Limb (tissue), 2 donors: ENCODE measurements around the gene SVOP.
A peak's percentile ranks its signal among the peaks of the same experiment; 100 is the strongest.

Experiments used
- DNase-seq, 2 donors: peaks; one replicate each; pipeline ENCODE4 v3.0.0-alpha.2; 2016; ENCODE audit errors: extremely low spot score in 2 of 2

SVOP gene

DNA sequence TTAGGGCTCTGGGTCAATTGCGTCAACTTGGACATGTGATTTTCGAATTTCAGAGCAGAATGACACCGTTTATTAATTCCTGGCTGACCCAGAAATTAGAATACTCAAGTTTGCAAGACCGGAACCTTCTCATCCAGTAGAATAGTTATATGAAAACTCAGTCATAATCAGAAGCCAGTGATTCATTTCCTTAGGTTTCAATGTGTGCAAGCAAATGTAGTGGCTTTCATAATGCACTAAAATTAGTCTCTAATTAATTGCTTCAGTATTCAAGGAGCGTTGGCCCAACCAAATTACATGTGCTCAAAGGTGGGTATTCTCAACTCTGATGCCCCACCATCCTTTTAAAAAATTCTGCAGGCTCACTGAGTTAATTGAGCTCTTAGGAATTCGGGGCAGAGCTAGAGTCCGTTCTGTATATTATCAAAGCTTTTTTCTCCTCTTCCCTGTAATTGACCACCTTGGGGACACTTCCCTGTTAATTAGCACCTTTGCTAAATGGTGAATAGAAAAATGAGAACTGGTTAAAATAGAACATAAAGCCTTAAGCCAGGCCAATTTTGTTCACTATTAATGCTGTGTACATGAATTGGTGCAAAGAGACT is 85.6 kb downstream of the SVOP start:
- DNase-seq: no peak

DNA sequence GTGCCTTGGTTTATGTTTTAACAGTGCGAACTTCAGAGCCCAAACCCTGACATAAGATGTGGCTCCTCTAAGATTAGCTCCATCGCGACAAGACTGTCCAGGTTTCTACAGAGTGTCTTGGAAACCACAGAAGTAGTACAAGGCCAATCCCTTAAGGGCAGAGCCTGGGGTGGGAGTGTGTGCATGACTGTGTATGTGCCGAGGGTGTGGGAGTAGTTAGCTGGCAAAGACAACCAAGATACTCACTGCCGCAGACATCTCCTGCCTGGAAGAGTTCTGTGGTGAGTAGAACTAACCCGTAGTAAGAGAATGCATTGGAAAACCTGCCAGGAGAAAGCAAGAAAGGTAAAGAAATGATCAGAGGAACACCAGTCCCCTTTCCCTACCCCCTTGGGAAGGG is 86.9 kb downstream of the SVOP start:
- DNase-seq: no peak

DNA sequence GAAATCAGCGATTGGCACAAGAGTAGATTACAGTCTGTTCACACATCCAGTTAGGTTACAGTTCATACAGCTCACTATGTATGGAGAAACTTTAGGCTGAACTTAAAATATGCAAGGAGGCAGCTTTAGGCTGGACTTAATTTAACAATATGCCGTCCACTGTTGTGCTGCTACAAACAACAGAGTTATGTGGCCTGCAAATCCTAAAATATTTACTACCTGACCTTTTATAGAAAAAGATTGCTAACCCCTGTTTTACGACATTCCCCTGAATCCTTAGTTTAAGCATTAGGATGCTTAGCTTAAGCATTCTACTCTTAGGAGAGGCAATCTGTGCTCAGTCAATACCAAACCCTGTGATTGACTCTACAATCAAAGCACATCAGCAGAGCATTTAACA is 90.1 kb downstream of the SVOP start:
- DNase-seq: no peak

DNA sequence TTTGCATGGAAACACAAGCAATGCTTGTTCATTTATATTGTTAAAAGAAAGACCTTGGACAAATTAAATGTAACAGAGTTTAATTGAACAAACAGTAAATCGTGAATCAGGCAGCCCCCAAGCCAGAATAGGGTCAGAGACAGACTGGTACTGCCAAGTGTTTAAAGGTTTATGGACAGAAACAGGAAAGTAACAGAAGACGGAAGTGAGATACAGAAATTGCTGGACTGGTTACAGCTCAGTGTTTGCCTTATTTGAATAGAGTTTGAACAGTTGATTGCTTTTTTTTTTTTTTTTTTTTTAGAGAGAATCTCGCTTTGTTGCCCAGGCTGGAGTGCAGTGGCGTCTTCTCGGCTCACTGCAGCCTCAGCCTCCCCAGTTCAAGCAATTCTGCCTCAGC is 90.7 kb downstream of the SVOP start:
- no peak for DNase-seq

DNA sequence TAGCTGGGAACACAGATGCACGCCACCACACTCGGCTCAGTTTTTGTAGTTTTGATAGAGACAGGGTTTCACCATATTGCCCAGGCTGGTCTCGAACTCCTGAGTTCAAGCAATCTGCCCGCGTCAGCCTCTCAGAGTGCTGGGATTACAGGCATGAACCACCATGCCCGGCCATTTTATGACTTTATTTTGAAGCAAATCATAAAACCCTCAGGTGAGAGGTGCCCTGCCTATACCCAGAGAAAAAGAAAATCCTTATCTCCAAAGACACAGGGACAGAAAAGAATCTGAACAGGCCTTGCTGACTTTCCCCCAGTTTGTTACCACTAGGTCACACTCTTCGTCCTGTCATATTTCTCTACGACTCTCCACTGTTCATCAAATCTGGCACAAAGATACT is 92.2 kb downstream of the SVOP start:
- DNase-seq: no peak

DNA sequence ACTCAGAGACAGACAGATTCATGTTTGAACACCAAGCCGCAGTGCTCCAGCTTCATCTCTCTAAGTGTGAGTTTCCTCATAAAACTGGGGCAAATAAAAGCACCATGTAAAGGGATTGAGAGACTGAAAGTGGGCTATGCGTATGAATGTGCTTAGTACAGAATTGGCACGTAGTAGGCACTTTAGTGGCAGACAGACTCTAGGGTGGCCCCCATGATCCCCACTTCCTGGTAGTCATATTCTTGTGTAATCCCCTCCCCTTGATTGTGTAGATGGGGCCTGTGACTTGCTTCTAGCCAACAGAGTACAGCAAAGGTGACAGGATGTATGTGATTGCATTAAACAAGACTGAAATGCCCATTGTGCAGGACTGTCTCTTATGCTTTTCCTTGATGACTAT is 98.0 kb downstream of the SVOP start:
- DNase-seq: no peak

DNA sequence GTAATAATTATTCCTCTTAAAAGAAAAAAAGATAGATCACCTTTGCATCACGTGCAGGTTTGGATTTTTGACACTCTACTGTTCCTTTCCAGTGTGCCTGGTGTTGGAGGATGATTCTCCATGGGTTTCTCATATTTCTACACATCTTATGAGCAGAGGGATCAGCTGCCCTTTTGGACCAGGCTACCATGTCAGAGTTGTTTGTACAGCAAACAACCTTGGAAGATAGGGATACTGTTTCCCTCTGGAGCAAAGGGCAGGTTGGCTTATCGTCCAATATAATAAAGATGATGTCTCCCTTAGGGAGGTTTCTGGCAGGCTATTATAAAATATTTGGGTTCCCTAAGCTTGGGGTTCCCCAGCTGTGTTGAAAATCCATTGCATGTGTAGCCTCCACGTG is 98.9 kb downstream of the SVOP start:
- no peak for DNase-seq

DNA sequence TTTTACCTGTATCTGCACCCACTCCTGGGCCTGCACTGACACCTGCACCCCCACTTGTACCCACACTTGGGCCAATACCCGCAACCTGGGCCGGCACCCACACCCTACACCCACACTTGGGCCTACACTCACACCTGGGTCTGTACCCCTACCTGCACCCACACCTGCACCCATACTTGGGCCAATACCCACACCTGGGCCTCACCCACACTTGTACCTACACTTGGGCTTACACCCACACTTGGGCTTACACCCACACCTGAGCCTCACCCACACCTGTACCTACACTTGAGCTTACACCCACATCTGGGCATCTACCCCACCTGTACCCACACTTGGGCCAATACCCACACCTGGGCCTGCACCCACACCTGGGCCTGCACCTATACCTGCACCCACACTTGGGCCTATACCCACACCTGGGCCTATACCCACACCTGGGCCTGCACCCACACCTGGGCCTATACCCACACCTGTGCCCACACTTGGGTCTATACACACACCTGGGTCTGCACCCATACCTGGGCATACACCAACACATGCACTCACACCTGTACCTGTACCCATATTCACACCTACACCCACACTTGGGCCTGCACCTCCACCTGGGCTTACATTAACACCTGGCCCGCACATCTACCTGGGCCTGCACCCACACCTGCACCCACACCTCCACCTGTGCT is 101.8 kb downstream of the SVOP start:
- DNase-seq: no peak

DNA sequence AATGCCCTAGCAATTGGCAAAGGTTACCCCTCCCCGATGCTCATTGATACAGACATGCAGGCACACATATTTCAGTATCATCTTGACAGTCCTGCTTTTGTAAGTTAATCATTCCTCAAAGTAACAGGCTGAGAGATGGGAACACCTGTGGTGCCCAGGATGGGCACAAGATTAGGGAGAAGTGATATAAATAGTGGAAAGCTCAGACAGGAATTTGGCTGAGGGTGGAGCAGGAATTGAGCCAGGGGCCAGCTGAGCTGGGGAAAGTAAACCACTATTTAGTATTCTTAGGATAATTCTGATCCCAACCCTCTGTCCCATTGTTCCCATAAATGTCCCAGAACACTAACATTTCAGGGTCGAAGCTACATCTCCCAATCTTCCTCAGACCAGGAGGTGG is 102.7 kb downstream of the SVOP start:
- no peak for DNase-seq

DNA sequence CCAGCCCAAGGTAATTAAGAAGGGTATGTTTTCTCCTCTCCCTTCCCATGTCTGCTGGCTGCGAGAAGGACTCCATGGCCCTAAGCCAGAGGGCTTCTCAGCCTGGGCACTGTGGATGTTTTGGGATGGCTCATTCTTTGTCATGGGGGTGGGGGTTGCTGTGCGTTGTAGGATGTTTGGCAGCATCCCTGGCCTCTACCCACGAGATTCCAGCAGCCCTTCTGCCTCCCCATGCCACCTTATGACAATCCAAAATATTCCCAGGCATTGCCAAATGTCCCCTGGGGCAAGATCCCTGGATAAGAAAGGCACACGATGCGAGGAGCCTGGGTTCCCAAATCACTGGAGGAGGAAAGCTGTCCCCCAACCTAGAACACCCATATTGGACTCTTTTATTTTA is 104.5 kb downstream of the SVOP start:
- no peak for DNase-seq

DNA sequence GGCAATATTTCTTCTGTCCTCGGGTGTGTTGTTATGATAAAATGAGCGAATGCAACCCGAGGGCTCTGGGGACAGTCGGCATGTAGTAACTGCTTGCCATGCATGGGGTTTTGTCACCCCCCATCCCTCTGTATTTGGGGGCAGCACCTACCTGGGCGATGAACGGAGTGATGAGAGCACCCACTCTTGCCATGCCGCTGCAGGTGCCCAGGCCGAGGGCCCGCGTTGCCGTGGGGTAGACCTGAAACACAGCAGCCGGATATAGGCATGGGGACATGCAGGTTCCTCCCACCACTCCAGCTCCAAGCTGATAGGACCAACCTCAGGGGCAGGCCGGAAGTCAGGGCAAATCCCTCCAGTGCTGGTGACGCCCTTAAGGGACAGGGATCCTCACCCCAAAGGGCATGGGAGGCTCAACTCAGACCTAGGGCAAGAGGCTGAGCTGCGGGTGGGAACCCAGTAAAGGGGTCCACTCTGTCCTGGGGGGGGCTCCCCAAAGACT is 105.2 kb downstream of the SVOP start:
- DNase-seq: no peak

DNA sequence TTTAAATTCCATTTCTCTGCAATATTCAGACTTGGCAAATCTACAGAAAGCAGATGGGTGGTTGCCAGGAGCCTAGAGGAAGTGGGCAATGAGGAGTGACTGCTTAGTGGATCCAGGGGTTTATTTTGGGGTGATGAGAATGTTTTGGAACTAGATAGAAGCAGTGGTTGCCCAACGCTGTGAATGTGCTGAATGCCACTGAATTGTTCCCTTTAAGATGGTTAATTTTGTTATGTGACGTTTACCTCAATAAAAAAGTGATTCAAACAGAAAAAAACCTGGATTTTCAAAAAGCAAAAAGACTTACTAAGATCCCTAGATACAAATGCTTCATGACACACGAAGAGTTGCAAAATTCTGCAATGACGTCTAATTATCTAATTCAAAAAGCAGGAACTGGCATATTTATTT is 106.7 kb downstream of the SVOP start:
- peak in 1 of 2 donors; percentile 1 for DNase-seq

DNA sequence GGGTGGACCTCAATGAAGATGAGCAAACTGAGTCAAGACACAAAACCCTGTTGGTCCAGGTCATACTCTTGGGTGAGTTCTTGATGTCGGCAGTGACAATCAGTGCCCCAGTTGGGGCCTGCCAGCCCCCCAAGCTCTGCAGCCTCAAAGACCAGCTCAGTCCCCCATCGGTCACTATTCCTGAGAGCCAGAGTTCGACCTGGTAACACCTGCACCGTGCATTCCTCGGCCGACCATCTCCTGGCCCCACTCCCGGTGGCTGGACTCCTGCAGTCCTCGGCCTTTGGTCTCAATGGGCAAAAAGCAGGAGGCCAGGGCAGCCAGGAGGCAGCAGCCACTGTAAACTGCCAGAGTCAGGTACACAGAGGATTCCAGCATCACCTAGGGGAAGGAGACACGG is 108.5 kb downstream of the SVOP start:
- no peak for DNase-seq

DNA sequence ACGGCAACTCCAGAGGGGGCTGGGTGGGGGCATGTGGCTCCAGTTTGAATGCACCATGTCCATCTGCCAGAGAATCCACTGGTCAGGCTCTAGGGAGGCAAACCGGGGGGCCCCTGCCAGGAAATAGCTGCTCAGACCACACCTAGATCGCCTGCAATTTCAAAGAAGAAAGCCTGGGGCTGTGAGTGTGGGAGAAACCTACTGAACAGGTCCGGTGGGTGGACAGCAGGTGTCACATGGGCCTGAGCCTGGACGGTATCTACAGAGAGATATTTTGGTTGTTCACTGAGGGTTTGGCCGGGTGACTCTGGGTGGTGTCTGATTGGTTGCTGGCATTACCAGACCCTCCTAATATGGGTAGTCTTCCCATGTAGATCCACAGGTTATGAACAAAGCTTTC is 109.0 kb downstream of the SVOP start:
- DNase-seq: no peak

DNA sequence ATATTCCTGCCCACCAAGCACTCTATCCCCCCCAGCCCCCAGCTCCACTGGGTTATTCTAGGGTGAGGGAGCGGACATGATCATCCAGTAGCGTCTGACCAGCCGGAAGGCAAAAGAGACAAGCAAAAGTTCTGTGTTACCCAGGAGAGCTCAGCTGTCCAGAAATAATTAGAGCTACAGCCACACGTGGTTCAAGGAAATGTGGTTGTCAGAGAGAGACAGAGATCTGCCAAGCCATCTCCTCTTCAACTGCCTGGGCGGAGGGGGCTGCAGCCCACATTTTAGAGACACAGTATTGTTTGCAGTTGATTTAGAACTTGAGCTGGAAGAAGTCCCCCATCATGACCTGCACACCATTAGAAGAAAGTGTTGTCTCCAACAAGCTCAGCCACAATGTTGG is 110.5 kb downstream of the SVOP start:
- DNase-seq: no peak

DNA sequence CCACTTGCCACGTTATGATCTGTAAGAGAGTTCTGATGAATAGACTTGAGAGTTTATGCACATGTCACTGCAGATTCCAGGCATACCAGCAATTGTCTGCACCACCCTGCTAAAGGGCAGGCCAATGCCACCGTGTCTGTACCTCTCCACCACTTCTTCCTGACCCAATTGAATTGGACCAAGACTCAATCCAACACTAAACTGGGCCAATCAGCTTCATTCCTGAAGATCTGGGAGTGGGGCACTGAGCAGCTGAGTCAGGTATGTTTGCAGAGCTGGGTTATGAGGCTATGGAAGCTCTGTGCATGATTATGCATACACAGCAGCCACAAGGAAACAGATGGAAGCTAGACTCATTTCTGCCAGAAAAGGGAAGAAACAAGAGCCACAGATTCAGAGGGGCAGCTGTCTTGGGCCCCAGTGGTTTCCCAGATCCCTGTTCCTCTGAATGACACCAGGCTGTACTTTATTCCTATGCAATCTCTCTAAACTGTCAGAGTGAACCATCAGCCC is 113.0 kb downstream of the SVOP start:
- no peak for DNase-seq

DNA sequence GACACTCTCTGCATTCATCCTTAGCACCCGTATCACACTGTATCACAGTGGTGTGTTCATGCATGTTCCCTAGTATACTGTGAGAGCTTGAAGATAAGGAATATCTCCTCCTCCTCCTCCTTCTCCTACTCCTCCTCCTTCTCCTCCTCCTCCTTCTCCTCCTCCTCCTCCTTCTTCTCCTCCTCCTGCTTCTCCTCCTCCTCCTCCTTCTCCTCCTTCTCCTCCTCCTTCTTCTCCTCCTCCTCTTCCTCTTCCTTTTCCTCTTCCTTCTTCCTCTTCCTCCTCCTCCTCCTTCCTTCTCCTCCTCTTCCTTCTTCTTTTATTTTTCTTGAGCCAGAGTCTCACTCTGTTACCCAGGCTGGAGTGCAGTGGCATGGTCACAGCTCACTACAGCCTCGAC is 113.9 kb downstream of the SVOP start:
- DNase-seq: no peak

DNA sequence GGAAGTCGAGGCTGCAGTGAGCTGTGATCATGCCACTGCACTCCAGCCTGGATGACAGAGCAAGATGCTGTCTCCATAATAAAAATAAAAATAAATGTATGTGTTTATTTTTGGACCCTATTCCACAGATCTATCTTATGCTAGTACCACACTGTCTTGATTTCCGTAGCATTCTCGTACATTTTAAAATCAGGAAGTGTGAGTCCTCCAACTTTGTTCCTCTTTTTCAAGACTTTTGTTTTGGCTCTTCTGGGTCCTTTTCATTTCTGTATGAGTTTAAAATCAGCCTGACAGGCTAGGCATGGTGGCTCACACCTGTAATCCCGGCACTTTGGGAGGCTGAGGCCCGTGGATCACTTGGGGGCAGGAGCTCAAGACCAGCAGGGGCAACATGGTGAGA is 115.1 kb downstream of the SVOP start:
- no peak for DNase-seq

DNA sequence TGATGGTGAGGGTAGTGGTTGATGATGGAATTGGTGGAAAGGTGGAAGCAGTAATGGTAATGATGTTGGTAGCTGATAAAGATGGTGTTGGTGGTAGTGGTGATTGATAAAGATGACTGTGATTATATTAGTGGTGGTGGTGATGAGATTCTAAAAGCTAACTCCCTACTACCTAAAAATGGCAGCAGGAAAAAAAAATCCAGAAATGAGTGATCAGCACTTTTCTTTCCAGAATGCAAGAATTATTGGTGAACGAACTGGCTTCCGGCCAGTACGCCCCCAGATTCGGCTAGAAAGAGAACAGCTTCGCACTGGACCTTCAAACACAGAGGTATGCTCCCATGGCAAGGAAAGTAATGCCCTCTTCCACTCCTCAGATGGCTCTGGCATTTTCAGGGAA is 121.7 kb downstream of the SVOP start:
- DNase-seq: no peak

DNA sequence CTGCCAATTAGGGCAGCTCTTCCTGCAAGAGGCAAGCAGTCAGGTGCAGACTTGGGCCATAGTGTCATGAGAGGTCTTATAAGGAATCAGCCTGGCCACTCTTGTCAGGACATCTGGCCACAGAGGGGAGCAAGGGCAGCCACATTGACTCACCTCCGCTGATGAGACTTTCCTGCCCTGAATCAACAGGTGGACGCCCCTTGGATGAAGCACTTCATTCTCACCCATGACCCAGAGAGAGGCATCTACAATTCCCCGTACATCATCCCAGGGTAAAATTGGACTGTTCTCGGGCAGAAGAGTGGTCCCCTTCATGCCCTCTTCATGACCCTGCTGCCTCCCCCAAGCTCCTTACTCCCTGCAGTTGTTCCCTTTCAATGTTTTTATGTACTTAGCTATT is 124.1 kb downstream of the SVOP start:
- DNase-seq: no peak

DNA sequence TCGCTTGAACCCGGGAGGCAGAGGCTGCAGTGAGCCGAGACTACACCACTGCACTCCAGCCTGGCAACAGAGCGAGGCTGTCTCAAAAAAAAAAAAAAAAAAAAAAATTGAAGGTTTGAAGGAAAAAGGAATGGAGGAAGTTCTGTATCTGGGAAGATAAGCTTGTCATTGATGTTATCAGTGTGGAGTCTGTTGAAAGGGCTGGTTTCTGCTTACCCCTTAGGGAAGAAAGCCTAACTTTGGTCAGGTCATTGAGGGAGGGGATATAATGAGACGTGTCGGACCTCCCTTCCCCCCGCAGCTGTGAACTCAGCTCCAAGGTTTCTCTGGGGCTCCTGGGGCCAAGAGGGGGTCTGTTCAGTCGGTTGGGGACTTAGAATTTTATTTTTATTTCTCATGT is 124.5 kb downstream of the SVOP start:
- no peak for DNase-seq

DNA sequence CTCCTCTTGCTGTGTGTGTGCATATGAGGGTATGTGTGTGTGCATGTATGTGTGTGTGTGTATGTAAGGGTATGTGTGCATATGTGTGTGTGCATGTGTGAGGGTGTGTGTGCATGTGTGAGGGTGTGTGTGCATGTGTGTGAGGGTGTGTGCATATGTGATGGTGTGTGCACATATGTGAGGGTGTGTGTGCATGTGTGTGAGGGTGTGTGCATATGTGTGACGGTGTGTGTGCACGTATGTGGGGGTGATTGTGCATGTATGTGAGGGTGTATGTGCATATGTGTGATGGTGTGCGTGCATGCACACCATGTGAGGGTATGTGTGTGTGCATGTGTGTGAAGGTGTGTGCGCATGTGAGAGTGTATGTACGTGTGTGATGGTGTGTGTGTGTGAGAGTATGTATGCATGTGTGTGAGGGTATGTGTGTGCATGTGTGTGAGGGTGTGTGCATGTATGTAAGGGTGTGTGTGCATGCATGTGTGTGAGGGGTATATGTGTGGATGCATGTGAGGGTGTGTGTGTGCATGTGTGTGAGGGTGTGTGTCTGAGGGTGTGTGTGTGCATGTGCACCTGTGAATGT is 125.6 kb downstream of the SVOP start:
- DNase-seq: no peak

DNA sequence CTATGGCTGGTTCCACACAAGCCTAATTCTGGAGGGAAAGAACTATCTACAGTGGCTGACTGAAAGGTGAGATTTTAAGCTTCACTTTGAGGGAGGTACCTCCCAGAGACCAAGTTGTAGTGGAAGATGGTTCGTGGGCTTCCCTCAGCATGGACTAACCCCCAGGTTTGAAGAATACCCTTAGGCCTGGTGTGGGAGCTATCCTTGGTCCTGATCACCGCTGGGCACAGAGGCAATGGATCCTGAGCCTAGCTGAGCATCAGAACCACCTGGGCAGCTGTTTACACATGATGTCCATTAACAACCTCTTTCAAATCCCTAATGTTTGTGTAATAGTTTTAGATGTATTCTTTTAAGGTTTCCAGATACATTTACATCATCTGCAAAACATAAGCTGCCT is 130.7 kb downstream of the SVOP start:
- DNase-seq: no peak
